Measurements from ENCODE around the gene CASQ2. TPM values are rescaled to one million over a fixed set of nuclear protein-coding genes. Genes with fewer than 3 reads are reported as not detected.

Gene CASQ2
- total RNA-seq, 4 donors from 2014 or later: 5.9 to 11.2 (median 9.4) TPM

GRCh38 chr1:115655306-115655663, 113.2 kb downstream of the CASQ2 start:
- intact Hi-C loops (cut with DNase I; ENCODE audit: low total_unique reads) (no loop called here), in situ Hi-C loops (cut with MboI; ENCODE audit: low pct_ligation_motif_present in 1 of 4, low pct_unique_long_range_greater_than_20kb in 1 of 4, low sequenced_read_pairs in 3 of 4) (no loop called here)
- WGBS, 2 donors (ENCODE audit: low coverage in 1 of 2): 72 to 85% methylated on average over 3 to 7 of the region's 7 CpGs
- H3K9me3 ChIP-seq: no peaks in the 10 kb centered on the region
- DNase-seq: no peak
- TF ChIP-seq CTCF (IDR thresholded peaks at IDR 0.05) (no peak), POLR2AphosphoS5 (IDR thresholded peaks at IDR 0.05) (no peak), POLR2A (IDR thresholded peaks at IDR 0.05) (no peak), EP300 (IDR thresholded peaks at IDR 0.05; ENCODE audit: low read depth) (no peak)
- peaks cover 2 to 24% (median 17%) of the 10 kb centered on the region in 4 donors for H3K4me1 ChIP-seq
- no peak overlapping the region for H3K27ac ChIP-seq
- H3K4me3 ChIP-seq: no peak overlapping the region
- H3K27me3 ChIP-seq: no peaks in the 10 kb centered on the region
- peaks cover 0 to 7% (median 0%) of the 10 kb centered on the region in 4 donors for H3K36me3 ChIP-seq

- WGBS, 2 donors (ENCODE audit: low coverage in 1 of 2): 40 to 47% methylated on average over 12 to 14 of the region's 14 CpGs
- Histone ChIP-seq H3K27me3 (no peaks in the 10 kb centered on the region), H3K36me3 (peaks cover 0 to 2% (median 0%) of the 10 kb centered on the region in 4 donors), H3K4me1 (peaks cover 8 to 29% (median 22%) of the 10 kb centered on the region in 4 donors), H3K27ac (no peak overlapping the region), H3K4me3 (no peak overlapping the region), H3K9me3 (no peaks in the 10 kb centered on the region)
- DNase-seq: no peak
- in situ Hi-C loops (cut with MboI; ENCODE audit: low pct_ligation_motif_present in 1 of 4, low pct_unique_long_range_greater_than_20kb in 1 of 4, low sequenced_read_pairs in 3 of 4) (no loop called here), intact Hi-C loops (cut with DNase I; ENCODE audit: low total_unique reads) (no loop called here)
- no peak for TF ChIP-seq CTCF (IDR thresholded peaks at IDR 0.05)
- no peak for TF ChIP-seq EP300 (IDR thresholded peaks at IDR 0.05; ENCODE audit: low read depth)
- no peak for TF ChIP-seq POLR2AphosphoS5 (IDR thresholded peaks at IDR 0.05)
- TF ChIP-seq POLR2A (IDR thresholded peaks at IDR 0.05): no peak
Observed at GRCh38 chr1:115654663-115655305, 113.7 kb downstream of the CASQ2 start.

DNA sequence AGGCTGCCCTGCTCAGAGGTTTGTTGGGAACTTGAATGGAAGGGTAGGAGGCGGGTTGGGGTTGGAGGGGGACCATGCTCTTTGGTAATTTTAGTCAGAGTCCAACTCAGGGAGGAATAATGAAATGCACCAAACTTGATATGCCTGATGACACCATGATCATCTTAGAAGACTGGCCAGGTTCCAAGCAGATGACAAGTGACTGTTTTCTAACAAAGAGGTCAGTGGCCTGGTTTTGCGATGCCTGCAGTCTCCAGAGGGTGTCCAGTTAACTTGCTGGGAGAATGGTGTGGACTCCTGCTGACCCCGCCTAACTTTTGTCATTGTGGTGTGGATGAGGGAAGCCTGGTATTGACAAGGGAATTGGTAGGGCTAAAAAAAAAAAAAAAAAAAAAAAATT, 114.4 kb downstream of the CASQ2 start:
- WGBS, 2 donors (ENCODE audit: low coverage in 1 of 2): 72 to 97% methylated on average over 2 to 3 of the region's 3 CpGs
- Histone ChIP-seq H3K4me1 (peaks cover 14 to 36% (median 28%) of the 10 kb centered on the region in 4 donors), H3K4me3 (no peak overlapping the region), H3K27me3 (no peaks in the 10 kb centered on the region), H3K36me3 (no peaks in the 10 kb centered on the region), H3K9me3 (no peaks in the 10 kb centered on the region), H3K27ac (no peak overlapping the region)
- intact Hi-C loops (cut with DNase I; ENCODE audit: low total_unique reads): no loop called here
- TF ChIP-seq EP300 (IDR thresholded peaks at IDR 0.05; ENCODE audit: low read depth): no peak
- no peak for TF ChIP-seq CTCF (IDR thresholded peaks at IDR 0.05)
- no peak for TF ChIP-seq POLR2A (IDR thresholded peaks at IDR 0.05)
- in situ Hi-C loops (cut with MboI; ENCODE audit: low pct_ligation_motif_present in 1 of 4, low pct_unique_long_range_greater_than_20kb in 1 of 4, low sequenced_read_pairs in 3 of 4): no loop called here
- DNase-seq: no peak

DNA sequence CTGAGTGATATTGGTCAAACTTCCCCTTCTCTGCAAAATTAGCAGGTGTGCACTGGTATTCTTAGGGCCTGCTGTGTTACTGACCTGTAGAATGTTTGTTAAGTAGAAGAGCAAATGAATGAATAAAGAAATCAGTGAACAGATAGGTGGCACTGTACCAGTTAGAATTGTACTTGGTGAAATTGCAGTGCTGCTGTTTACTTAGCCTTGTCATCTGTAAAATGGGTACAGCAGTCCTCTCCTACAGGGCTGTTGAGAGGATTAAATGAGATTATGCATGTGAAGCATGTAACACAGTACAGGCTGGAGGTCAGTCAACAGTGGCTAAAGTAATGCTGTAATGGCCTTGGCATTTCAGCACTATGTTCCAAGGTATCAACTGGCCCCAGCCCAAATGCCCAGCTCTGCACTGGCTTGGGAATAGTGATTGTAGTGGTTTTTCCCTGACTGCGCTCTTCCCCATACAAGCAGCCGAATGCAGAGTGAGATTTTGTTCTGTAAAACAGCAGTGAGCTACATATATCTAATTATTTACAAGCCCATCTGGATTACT, 116.2 kb downstream of the CASQ2 start:
- no peaks in the 10 kb centered on the region for H3K27me3 ChIP-seq
- no peaks in the 10 kb centered on the region for H3K9me3 ChIP-seq
- intact Hi-C loops (cut with DNase I; ENCODE audit: low total_unique reads): no loop called here
- no peak overlapping the region for H3K4me3 ChIP-seq
- DNase-seq: no peak
- peaks cover 19 to 54% (median 39%) of the 10 kb centered on the region in 4 donors for H3K4me1 ChIP-seq
- WGBS, 2 donors (ENCODE audit: low coverage in 1 of 2): 97% methylated on average over 2 of the region's 2 CpGs; no CpG with 5 or more reads in 1 of the 2 donors
- H3K27ac ChIP-seq: peak overlapping the region in 1 of 4 donors; percentile 57
- in situ Hi-C loops (cut with MboI; ENCODE audit: low pct_ligation_motif_present in 1 of 4, low pct_unique_long_range_greater_than_20kb in 1 of 4, low sequenced_read_pairs in 3 of 4): no loop called here
- TF ChIP-seq POLR2A (IDR thresholded peaks at IDR 0.05): no peak
- TF ChIP-seq CTCF (IDR thresholded peaks at IDR 0.05): no peak
- H3K36me3 ChIP-seq: no peaks in the 10 kb centered on the region

Measured in transverse colon (tissue), 4 donors.